ENCODE measurements around the gene MSRB1. TPM values are rescaled to one million over a fixed set of nuclear protein-coding genes. Genes with fewer than 3 reads are reported as not detected.
"Not testable (repeated sequence)": the region's sequence is repeated elsewhere in the genome, so short reads cannot be mapped to it uniquely, and the experiment has no call there.

MSRB1 gene
- total and polyA plus RNA-seq, 9 donors: 16.3 to 40.7 (median 29.0) TPM

- 78% methylated on average over 10 of the region's 16 CpGs for WGBS (ENCODE audit: insufficient coverage)
- Histone ChIP-seq H3K4me1 (ENCODE audit: control insufficient read depth, insufficient read depth, low read length) (peaks cover 2% of the 10 kb centered on the region), H3K27ac (ENCODE audit: low read length) (no peak overlapping the region), H3K9me3 (replicated peaks; ENCODE audit: control insufficient read depth, low read depth, low read length) (no peaks in the 10 kb centered on the region), H3K27me3 (ENCODE audit: control insufficient read depth, insufficient read depth, low read length) (peaks cover 32% of the 10 kb centered on the region), H3K4me3 (ENCODE audit: low read length) (no peak overlapping the region), H3K36me3 (ENCODE audit: control insufficient read depth, insufficient read depth, low read length) (no peaks in the 10 kb centered on the region)
- DNase-seq: no peak
Measured at GRCh38 chr16:1899641-1900451, 43.2 kb downstream of the MSRB1 start.

- not testable (repeated sequence) for DNase-seq; H3K4me3 ChIP-seq (ENCODE audit: low read length); H3K4me1 ChIP-seq (ENCODE audit: control insufficient read depth, insufficient read depth, low read length); H3K27ac ChIP-seq (ENCODE audit: low read length); H3K9me3 ChIP-seq (replicated peaks; ENCODE audit: control insufficient read depth, low read depth, low read length); H3K36me3 ChIP-seq (ENCODE audit: control insufficient read depth, insufficient read depth, low read length)
- H3K27me3 ChIP-seq (ENCODE audit: control insufficient read depth, insufficient read depth, low read length): peaks cover 24% of the 10 kb centered on the region
- WGBS (ENCODE audit: insufficient coverage): 78% methylated on average over 2 of the region's 2 CpGs
Measured at GRCh38 chr16:1897692-1898091, 45.3 kb downstream of the MSRB1 start.

- H3K36me3 ChIP-seq (ENCODE audit: control insufficient read depth, insufficient read depth, low read length): no peaks in the 10 kb centered on the region
- no peak overlapping the region for H3K4me3 ChIP-seq (ENCODE audit: low read length)
- H3K4me1 ChIP-seq (ENCODE audit: control insufficient read depth, insufficient read depth, low read length): no peaks in the 10 kb centered on the region
- 70% methylated on average over 27 of the region's 27 CpGs for WGBS (ENCODE audit: insufficient coverage)
- no peaks in the 10 kb centered on the region for H3K9me3 ChIP-seq (replicated peaks; ENCODE audit: control insufficient read depth, low read depth, low read length)
- H3K27me3 ChIP-seq (ENCODE audit: control insufficient read depth, insufficient read depth, low read length): peaks cover 22% of the 10 kb centered on the region
- DNase-seq: no peak
- H3K27ac ChIP-seq (ENCODE audit: low read length): no peak overlapping the region
Measured at GRCh38 chr16:1895949-1896675, 46.9 kb downstream of the MSRB1 start.

GRCh38 chr16:1895068-1895467 lies 47.9 kb downstream of the MSRB1 start:
- Histone ChIP-seq H3K27me3 (ENCODE audit: control insufficient read depth, insufficient read depth, low read length) (peaks cover 24% of the 10 kb centered on the region), H3K27ac (ENCODE audit: low read length) (no peak overlapping the region), H3K4me3 (ENCODE audit: low read length) (no peak overlapping the region), H3K9me3 (replicated peaks; ENCODE audit: control insufficient read depth, low read depth, low read length) (no peaks in the 10 kb centered on the region), H3K36me3 (ENCODE audit: control insufficient read depth, insufficient read depth, low read length) (no peaks in the 10 kb centered on the region), H3K4me1 (ENCODE audit: control insufficient read depth, insufficient read depth, low read length) (no peaks in the 10 kb centered on the region)
- no peak for DNase-seq
- 64% methylated on average over 2 of the region's 5 CpGs for WGBS (ENCODE audit: insufficient coverage)

GRCh38 chr16:1890708-1891050 lies 52.3 kb downstream of the MSRB1 start:
- WGBS (ENCODE audit: insufficient coverage): 54% methylated on average over 1 of the region's 4 CpGs
- Histone ChIP-seq H3K36me3 (ENCODE audit: control insufficient read depth, insufficient read depth, low read length) (no peaks in the 10 kb centered on the region), H3K9me3 (replicated peaks; ENCODE audit: control insufficient read depth, low read depth, low read length) (no peaks in the 10 kb centered on the region), H3K27ac (ENCODE audit: low read length) (no peak overlapping the region), H3K4me1 (ENCODE audit: control insufficient read depth, insufficient read depth, low read length) (no peaks in the 10 kb centered on the region), H3K4me3 (ENCODE audit: low read length) (no peak overlapping the region), H3K27me3 (ENCODE audit: control insufficient read depth, insufficient read depth, low read length) (peaks cover 22% of the 10 kb centered on the region)
- no peak for DNase-seq

GRCh38 chr16:1890024-1890707 lies 52.8 kb downstream of the MSRB1 start:
- no peak for DNase-seq
- H3K4me1 ChIP-seq (ENCODE audit: control insufficient read depth, insufficient read depth, low read length): no peaks in the 10 kb centered on the region
- WGBS (ENCODE audit: insufficient coverage): 66% methylated on average over 11 of the region's 16 CpGs

More at GRCh38 chr16:1890024-1890707, 52.8 kb downstream of the MSRB1 start:
- Histone ChIP-seq H3K27me3 (ENCODE audit: control insufficient read depth, insufficient read depth, low read length) (peaks cover 21% of the 10 kb centered on the region), H3K36me3 (ENCODE audit: control insufficient read depth, insufficient read depth, low read length) (no peaks in the 10 kb centered on the region), H3K4me3 (ENCODE audit: low read length) (no peak overlapping the region), H3K9me3 (replicated peaks; ENCODE audit: control insufficient read depth, low read depth, low read length) (no peaks in the 10 kb centered on the region), H3K27ac (ENCODE audit: low read length) (no peak overlapping the region)

Other genes starting within 250 kb of the MSRB1 start
- gene MAPK8IP3, start 237.0 kb downstream of the MSRB1 start, total RNA-seq: 36.5 TPM
- 10 to 100 TPM; 35.6 to 64.3 (median 50.7) TPM for gene MAPK8IP3, start 237.0 kb downstream of the MSRB1 start, polyA plus RNA-seq (ENCODE audit: insufficient read depth in 1 of 8, insufficient read length in 8 of 8, low replicate concordance in 1 of 8)
- 35.2 TPM for gene NME3, start 171.7 kb downstream of the MSRB1 start, total RNA-seq
- 10 to 100 TPM; 22.2 to 31.9 (median 26.9) TPM for gene NME3, start 171.7 kb downstream of the MSRB1 start, polyA plus RNA-seq (ENCODE audit: insufficient read depth in 1 of 8, insufficient read length in 8 of 8, low replicate concordance in 1 of 8)
- gene EME2, start 170.4 kb downstream of the MSRB1 start, total RNA-seq: 7.2 TPM
- 1 to 10 TPM; 4.0 to 9.7 (median 6.7) TPM for gene EME2, start 170.4 kb downstream of the MSRB1 start, polyA plus RNA-seq (ENCODE audit: insufficient read depth in 1 of 8, insufficient read length in 8 of 8, low replicate concordance in 1 of 8)
- 45.7 TPM for gene MRPS34, start 170.1 kb downstream of the MSRB1 start, total RNA-seq
- gene MRPS34, start 170.1 kb downstream of the MSRB1 start, polyA plus RNA-seq (ENCODE audit: insufficient read depth in 1 of 8, insufficient read length in 8 of 8, low replicate concordance in 1 of 8): 10 to 100 TPM; 44.7 to 57.8 (median 52.2) TPM
- 34.2 TPM for gene SPSB3, start 160.6 kb downstream of the MSRB1 start, total RNA-seq
- 10 to 100 TPM; 21.0 to 35.1 (median 24.5) TPM for gene SPSB3, start 160.6 kb downstream of the MSRB1 start, polyA plus RNA-seq (ENCODE audit: insufficient read depth in 1 of 8, insufficient read length in 8 of 8, low replicate concordance in 1 of 8)
- gene NUBP2, start 160.2 kb downstream of the MSRB1 start, total RNA-seq: 58.0 TPM
- 10 to 100 TPM; 40.6 to 59.7 (median 47.7) TPM for gene NUBP2, start 160.2 kb downstream of the MSRB1 start, polyA plus RNA-seq (ENCODE audit: insufficient read depth in 1 of 8, insufficient read length in 8 of 8, low replicate concordance in 1 of 8)
- gene IGFALS, start 149.5 kb downstream of the MSRB1 start, total RNA-seq: 0.22 TPM
- gene IGFALS, start 149.5 kb downstream of the MSRB1 start, polyA plus RNA-seq (ENCODE audit: insufficient read depth in 1 of 8, insufficient read length in 8 of 8, low replicate concordance in 1 of 8): 1 to 10 TPM in 1 of 8 donors, under 1 TPM in 7; 0.11 to 1.1 (median 0.28) TPM
- gene HAGH, start 116.4 kb downstream of the MSRB1 start, total RNA-seq: 36.1 TPM
- 10 to 100 TPM; 34.6 to 48.6 (median 39.5) TPM for gene HAGH, start 116.4 kb downstream of the MSRB1 start, polyA plus RNA-seq (ENCODE audit: insufficient read depth in 1 of 8, insufficient read length in 8 of 8, low replicate concordance in 1 of 8)
- 27.7 TPM for gene FAHD1, start 116.0 kb downstream of the MSRB1 start, total RNA-seq
- gene FAHD1, start 116.0 kb downstream of the MSRB1 start, polyA plus RNA-seq (ENCODE audit: insufficient read depth in 1 of 8, insufficient read length in 8 of 8, low replicate concordance in 1 of 8): 10 to 100 TPM; 19.7 to 25.6 (median 21.9) TPM
- gene MEIOB, start 71.0 kb downstream of the MSRB1 start, total RNA-seq: not detected
- gene MEIOB, start 71.0 kb downstream of the MSRB1 start, polyA plus RNA-seq (ENCODE audit: insufficient read depth in 1 of 8, insufficient read length in 8 of 8, low replicate concordance in 1 of 8): under 1 TPM in 7 of 8 donors, not detected in 1; 0.22 to 0.87 (median 0.55) TPM
- gene HS3ST6, start 24.8 kb downstream of the MSRB1 start, total RNA-seq: not detected
- gene HS3ST6, start 24.8 kb downstream of the MSRB1 start, polyA plus RNA-seq (ENCODE audit: insufficient read depth in 1 of 8, insufficient read length in 8 of 8, low replicate concordance in 1 of 8): 1 to 10 TPM in 1 of 8 donors, not detected in 7; 1.7 TPM
- gene RPL3L, start 11.5 kb upstream of the MSRB1 start, total RNA-seq: 43.0 TPM
- 10 to 100 TPM; 11.9 to 63.0 (median 33.4) TPM for gene RPL3L, start 11.5 kb upstream of the MSRB1 start, polyA plus RNA-seq (ENCODE audit: insufficient read depth in 1 of 8, insufficient read length in 8 of 8, low replicate concordance in 1 of 8)
- gene NDUFB10, start 16.3 kb upstream of the MSRB1 start, total RNA-seq: 142 TPM
- gene NDUFB10, start 16.3 kb upstream of the MSRB1 start, polyA plus RNA-seq (ENCODE audit: insufficient read depth in 1 of 8, insufficient read length in 8 of 8, low replicate concordance in 1 of 8): 100 to 1,000 TPM in 7 of 8 donors, 10 to 100 TPM in 1; 95.4 to 162 (median 128) TPM
- gene RPS2, start 21.6 kb upstream of the MSRB1 start, total RNA-seq: 2,334 TPM
- 1,000 to 10,000 TPM; 3,011 to 3,712 (median 3,485) TPM for gene RPS2, start 21.6 kb upstream of the MSRB1 start, polyA plus RNA-seq (ENCODE audit: insufficient read depth in 1 of 8, insufficient read length in 8 of 8, low replicate concordance in 1 of 8)
- not detected for gene RNF151, start 23.7 kb upstream of the MSRB1 start, total RNA-seq
- gene RNF151, start 23.7 kb upstream of the MSRB1 start, polyA plus RNA-seq (ENCODE audit: insufficient read depth in 1 of 8, insufficient read length in 8 of 8, low replicate concordance in 1 of 8): not detected
- gene TBL3, start 28.9 kb upstream of the MSRB1 start, total RNA-seq: 23.9 TPM
- gene TBL3, start 28.9 kb upstream of the MSRB1 start, polyA plus RNA-seq (ENCODE audit: insufficient read depth in 1 of 8, insufficient read length in 8 of 8, low replicate concordance in 1 of 8): 10 to 100 TPM; 27.9 to 32.9 (median 30.6) TPM
- 0.89 TPM for gene NOXO1, start 38.3 kb upstream of the MSRB1 start, total RNA-seq
- gene NOXO1, start 38.3 kb upstream of the MSRB1 start, polyA plus RNA-seq (ENCODE audit: insufficient read depth in 1 of 8, insufficient read length in 8 of 8, low replicate concordance in 1 of 8): 1 to 10 TPM in 4 of 8 donors, under 1 TPM in 4; 0.29 to 1.7 (median 0.98) TPM
- 18.3 TPM for gene GFER, start 41.0 kb upstream of the MSRB1 start, total RNA-seq
- gene GFER, start 41.0 kb upstream of the MSRB1 start, polyA plus RNA-seq (ENCODE audit: insufficient read depth in 1 of 8, insufficient read length in 8 of 8, low replicate concordance in 1 of 8): 10 to 100 TPM; 14.7 to 23.8 (median 17.8) TPM
- 0.93 TPM for gene SYNGR3, start 46.8 kb upstream of the MSRB1 start, total RNA-seq
- 1 to 10 TPM in 6 of 8 donors, under 1 TPM in 2; 0.70 to 1.5 (median 1.2) TPM for gene SYNGR3, start 46.8 kb upstream of the MSRB1 start, polyA plus RNA-seq (ENCODE audit: insufficient read depth in 1 of 8, insufficient read length in 8 of 8, low replicate concordance in 1 of 8)
- 6.6 TPM for gene ZNF598, start 66.6 kb upstream of the MSRB1 start, total RNA-seq
- 10 to 100 TPM; 21.2 to 28.6 (median 23.6) TPM for gene ZNF598, start 66.6 kb upstream of the MSRB1 start, polyA plus RNA-seq (ENCODE audit: insufficient read depth in 1 of 8, insufficient read length in 8 of 8, low replicate concordance in 1 of 8)
- 0.80 TPM for gene NPW, start 76.6 kb upstream of the MSRB1 start, total RNA-seq
- gene NPW, start 76.6 kb upstream of the MSRB1 start, polyA plus RNA-seq (ENCODE audit: insufficient read depth in 1 of 8, insufficient read length in 8 of 8, low replicate concordance in 1 of 8): 1 to 10 TPM in 7 of 8 donors, under 1 TPM in 1; 0.57 to 5.4 (median 2.6) TPM
- 22.1 TPM for gene NHERF2, start 83.7 kb upstream of the MSRB1 start, total RNA-seq
- 10 to 100 TPM; 34.5 to 60.6 (median 45.6) TPM for gene NHERF2, start 83.7 kb upstream of the MSRB1 start, polyA plus RNA-seq (ENCODE audit: insufficient read depth in 1 of 8, insufficient read length in 8 of 8, low replicate concordance in 1 of 8)
- gene NTHL1, start 104.6 kb upstream of the MSRB1 start, total RNA-seq: 20.2 TPM
- gene NTHL1, start 104.6 kb upstream of the MSRB1 start, polyA plus RNA-seq (ENCODE audit: insufficient read depth in 1 of 8, insufficient read length in 8 of 8, low replicate concordance in 1 of 8): 10 to 100 TPM; 11.5 to 18.1 (median 14.0) TPM
- 31.8 TPM for gene TSC2, start 104.8 kb upstream of the MSRB1 start, total RNA-seq
- 100 to 1,000 TPM in 3 of 8 donors, 10 to 100 TPM in 5; 57.6 to 109 (median 84.6) TPM for gene TSC2, start 104.8 kb upstream of the MSRB1 start, polyA plus RNA-seq (ENCODE audit: insufficient read depth in 1 of 8, insufficient read length in 8 of 8, low replicate concordance in 1 of 8)
- gene PKD1, start 192.7 kb upstream of the MSRB1 start, total RNA-seq: 63.3 TPM
- 100 to 1,000 TPM; 120 to 183 (median 156) TPM for gene PKD1, start 192.7 kb upstream of the MSRB1 start, polyA plus RNA-seq (ENCODE audit: insufficient read depth in 1 of 8, insufficient read length in 8 of 8, low replicate concordance in 1 of 8)
- 0.40 TPM for gene RAB26, start 205.4 kb upstream of the MSRB1 start, total RNA-seq
- gene RAB26, start 205.4 kb upstream of the MSRB1 start, polyA plus RNA-seq (ENCODE audit: insufficient read depth in 1 of 8, insufficient read length in 8 of 8, low replicate concordance in 1 of 8): 1 to 10 TPM in 4 of 8 donors, under 1 TPM in 4; 0.27 to 3.4 (median 0.86) TPM
- gene TRAF7, start 212.6 kb upstream of the MSRB1 start, total RNA-seq: 29.0 TPM
- 10 to 100 TPM; 32.6 to 52.6 (median 47.6) TPM for gene TRAF7, start 212.6 kb upstream of the MSRB1 start, polyA plus RNA-seq (ENCODE audit: insufficient read depth in 1 of 8, insufficient read length in 8 of 8, low replicate concordance in 1 of 8)